Measurements from ENCODE around the gene IMPACT. TPM values are rescaled to one million over a fixed set of nuclear protein-coding genes. Genes with fewer than 3 reads are reported as not detected.
A peak's percentile ranks its signal among the peaks of the same experiment; 100 is the strongest.

The IMPACT gene
- total RNA-seq, 1 donor from 2014 or later, result 23.5 TPM

- H3K27ac ChIP-seq (ENCODE audit: low read depth, low read length), result no peak overlapping the region
- no peaks in the 10 kb centered on the region for H3K36me3 ChIP-seq (ENCODE audit: control insufficient read depth in 3 of 3, insufficient read depth in 3 of 3, low read length in 3 of 3)
- H3K27me3 ChIP-seq (ENCODE audit: control insufficient read depth in 3 of 3, insufficient read depth in 3 of 3, low read length in 3 of 3), result peaks cover 23 to 35% (median 29%) of the 10 kb centered on the region in 3 donors
- no peaks in the 10 kb centered on the region for H3K9me3 ChIP-seq (ENCODE audit: control insufficient read depth in 3 of 3, low read length in 3 of 3)
- no peak overlapping the region for H3K4me3 ChIP-seq (ENCODE audit: low read length in 3 of 3)
- H3K4me1 ChIP-seq (ENCODE audit: control insufficient read depth in 3 of 3, insufficient read depth in 3 of 3, low read length in 3 of 3), result no peaks in the 10 kb centered on the region
- no peak overlapping the region for H3K9ac ChIP-seq (ENCODE audit: low read depth in 1 of 3, low read length in 3 of 3)
These were observed 5.9 kb upstream of the IMPACT start for GRCh38 chr18:24420551-24420950.

DNA sequence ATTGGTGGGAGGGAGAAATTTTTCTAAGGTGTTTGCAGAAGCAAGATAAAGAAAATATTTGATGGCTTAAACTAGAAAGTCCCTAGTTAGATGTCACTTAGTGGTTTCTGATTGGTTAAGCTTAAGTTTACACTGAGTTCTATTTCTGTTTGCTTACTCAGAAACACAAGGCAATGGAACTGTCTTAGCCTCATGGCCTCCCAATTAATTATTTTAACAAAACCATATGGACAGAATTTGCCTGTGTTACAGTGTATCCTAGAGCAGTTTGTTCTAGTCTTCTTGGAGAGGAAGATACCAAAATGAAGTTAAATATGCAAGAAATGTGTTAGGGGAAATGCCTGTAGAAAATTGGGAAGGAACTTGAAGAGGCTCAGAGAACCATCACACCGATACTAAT, 4.6 kb upstream of the IMPACT start:
- H3K4me1 ChIP-seq (ENCODE audit: control insufficient read depth in 3 of 3, insufficient read depth in 3 of 3, low read length in 3 of 3), result no peaks in the 10 kb centered on the region
- no peaks in the 10 kb centered on the region for H3K9me3 ChIP-seq (ENCODE audit: control insufficient read depth in 3 of 3, low read length in 3 of 3)
- H3K36me3 ChIP-seq (ENCODE audit: control insufficient read depth in 3 of 3, insufficient read depth in 3 of 3, low read length in 3 of 3), result no peaks in the 10 kb centered on the region
- H3K4me3 ChIP-seq (ENCODE audit: low read length in 3 of 3), result no peak overlapping the region
- no peak overlapping the region for H3K9ac ChIP-seq (ENCODE audit: low read depth in 1 of 3, low read length in 3 of 3)
- no peak overlapping the region for H3K27ac ChIP-seq (ENCODE audit: low read depth, low read length)
- peaks cover 24 to 31% (median 26%) of the 10 kb centered on the region in 3 donors for H3K27me3 ChIP-seq (ENCODE audit: control insufficient read depth in 3 of 3, insufficient read depth in 3 of 3, low read length in 3 of 3)

DNA sequence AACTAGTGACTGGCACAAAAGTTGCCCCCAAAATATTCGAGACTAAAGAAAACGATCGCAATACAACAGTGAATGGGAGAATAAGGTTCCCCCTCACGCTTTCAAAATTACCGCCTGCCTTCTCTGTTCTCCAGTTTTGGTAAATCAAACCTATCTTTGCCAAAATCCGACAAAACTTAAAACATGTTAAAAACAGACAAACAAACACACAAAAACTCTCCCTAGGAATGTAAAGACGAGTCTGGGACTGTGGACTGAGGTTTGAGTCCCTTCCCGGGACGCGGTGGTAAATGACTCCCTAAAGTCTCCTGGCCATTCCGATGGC, 435 bp upstream of the IMPACT start:
- Histone ChIP-seq H3K9me3 (ENCODE audit: control insufficient read depth in 3 of 3, low read length in 3 of 3) (no peaks in the 10 kb centered on the region), H3K36me3 (ENCODE audit: control insufficient read depth in 3 of 3, insufficient read depth in 3 of 3, low read length in 3 of 3) (peaks cover 0 to under 1% (median 0%) of the 10 kb centered on the region in 3 donors), H3K27ac (ENCODE audit: low read depth, low read length) (peak overlapping the region; percentile 45), H3K27me3 (ENCODE audit: control insufficient read depth in 3 of 3, insufficient read depth in 3 of 3, low read length in 3 of 3) (peaks cover 2 to 19% (median 10%) of the 10 kb centered on the region in 3 donors), H3K4me1 (ENCODE audit: control insufficient read depth in 3 of 3, insufficient read depth in 3 of 3, low read length in 3 of 3) (peaks cover 0 to 6% (median 0%) of the 10 kb centered on the region in 3 donors), H3K4me3 (ENCODE audit: low read length in 3 of 3) (peak overlapping the region; percentile 79 to 89 (median 82)), H3K9ac (ENCODE audit: low read depth in 1 of 3, low read length in 3 of 3) (peak overlapping the region; percentile 52 to 86 (median 77))

DNA sequence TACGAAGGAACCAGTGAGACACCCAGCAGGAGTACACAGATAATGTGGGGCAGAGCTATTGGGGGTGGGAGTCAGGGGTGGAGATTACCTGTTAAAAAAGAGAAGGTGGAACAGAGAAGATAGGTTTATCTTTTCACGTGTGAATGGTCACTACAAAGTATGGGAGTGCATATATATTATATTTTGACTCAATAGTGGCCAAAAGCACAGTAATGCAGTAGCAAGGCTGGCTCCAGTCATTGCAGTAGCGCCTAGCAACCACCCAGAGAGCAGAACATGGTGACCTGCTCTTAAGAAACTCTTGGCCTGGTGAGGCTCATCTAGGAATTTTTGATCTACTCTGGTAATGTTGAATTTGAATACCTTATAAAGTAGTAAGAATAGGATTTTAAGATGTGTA, 1.0 kb downstream of the IMPACT start:
- H3K4me1 ChIP-seq (ENCODE audit: control insufficient read depth in 3 of 3, insufficient read depth in 3 of 3, low read length in 3 of 3), result peaks cover 0 to 6% (median 0%) of the 10 kb centered on the region in 3 donors
- peaks cover 0 to 3% (median under 1%) of the 10 kb centered on the region in 3 donors for H3K36me3 ChIP-seq (ENCODE audit: control insufficient read depth in 3 of 3, insufficient read depth in 3 of 3, low read length in 3 of 3)
- H3K27me3 ChIP-seq (ENCODE audit: control insufficient read depth in 3 of 3, insufficient read depth in 3 of 3, low read length in 3 of 3), result peaks cover 2 to 14% (median 10%) of the 10 kb centered on the region in 3 donors
- H3K27ac ChIP-seq (ENCODE audit: low read depth, low read length), result no peak overlapping the region
- H3K9ac ChIP-seq (ENCODE audit: low read depth in 1 of 3, low read length in 3 of 3), result no peak overlapping the region
- H3K9me3 ChIP-seq (ENCODE audit: control insufficient read depth in 3 of 3, low read length in 3 of 3), result no peaks in the 10 kb centered on the region
- peak overlapping the region; percentile 79 to 89 (median 82) for H3K4me3 ChIP-seq (ENCODE audit: low read length in 3 of 3)

GRCh38 chr18:24428709-24429108, 2.2 kb downstream of the IMPACT start:
- Histone ChIP-seq H3K36me3 (ENCODE audit: control insufficient read depth in 3 of 3, insufficient read depth in 3 of 3, low read length in 3 of 3) (peaks cover 0 to 5% (median 3%) of the 10 kb centered on the region in 3 donors), H3K9me3 (ENCODE audit: control insufficient read depth in 3 of 3, low read length in 3 of 3) (no peaks in the 10 kb centered on the region), H3K4me1 (ENCODE audit: control insufficient read depth in 3 of 3, insufficient read depth in 3 of 3, low read length in 3 of 3) (peaks cover 0 to 6% (median 0%) of the 10 kb centered on the region in 3 donors), H3K4me3 (ENCODE audit: low read length in 3 of 3) (no peak overlapping the region), H3K9ac (ENCODE audit: low read depth in 1 of 3, low read length in 3 of 3) (no peak overlapping the region), H3K27me3 (ENCODE audit: control insufficient read depth in 3 of 3, insufficient read depth in 3 of 3, low read length in 3 of 3) (peaks cover 2 to 9% (median 8%) of the 10 kb centered on the region in 3 donors), H3K27ac (ENCODE audit: low read depth, low read length) (no peak overlapping the region)

DNA sequence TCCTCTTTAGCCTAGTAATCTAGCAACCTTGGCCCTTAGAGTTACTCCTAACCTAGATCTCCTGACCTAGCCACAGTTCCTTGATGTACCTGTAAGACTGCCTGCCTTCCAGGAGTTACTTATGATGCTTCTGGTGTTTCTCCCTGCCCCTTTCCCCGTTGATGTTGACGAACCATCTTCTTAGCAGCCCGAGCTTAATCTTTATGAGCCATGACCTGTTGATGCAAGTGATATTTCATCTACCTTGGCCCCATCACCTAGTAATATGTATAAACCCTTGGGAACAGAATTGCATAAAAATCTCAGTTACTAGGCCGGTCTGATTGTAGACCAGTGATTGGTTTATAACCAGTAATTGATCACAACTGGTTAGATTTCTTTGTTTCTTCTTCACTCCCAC, 2.7 kb downstream of the IMPACT start:
- Histone ChIP-seq H3K27me3 (ENCODE audit: control insufficient read depth in 3 of 3, insufficient read depth in 3 of 3, low read length in 3 of 3) (peaks cover 2 to 6% (median 5%) of the 10 kb centered on the region in 3 donors), H3K36me3 (ENCODE audit: control insufficient read depth in 3 of 3, insufficient read depth in 3 of 3, low read length in 3 of 3) (peaks cover 0 to 5% (median 3%) of the 10 kb centered on the region in 3 donors), H3K9me3 (ENCODE audit: control insufficient read depth in 3 of 3, low read length in 3 of 3) (no peaks in the 10 kb centered on the region), H3K9ac (ENCODE audit: low read depth in 1 of 3, low read length in 3 of 3) (no peak overlapping the region), H3K27ac (ENCODE audit: low read depth, low read length) (no peak overlapping the region), H3K4me1 (ENCODE audit: control insufficient read depth in 3 of 3, insufficient read depth in 3 of 3, low read length in 3 of 3) (peaks cover 0 to 6% (median 0%) of the 10 kb centered on the region in 3 donors), H3K4me3 (ENCODE audit: low read length in 3 of 3) (no peak overlapping the region)

GRCh38 chr18:24432618-24433017, 6.1 kb downstream of the IMPACT start:
- Histone ChIP-seq H3K27ac (ENCODE audit: low read depth, low read length) (no peak overlapping the region), H3K36me3 (ENCODE audit: control insufficient read depth in 3 of 3, insufficient read depth in 3 of 3, low read length in 3 of 3) (peaks cover 0 to 6% (median 5%) of the 10 kb centered on the region in 3 donors), H3K9me3 (ENCODE audit: control insufficient read depth in 3 of 3, low read length in 3 of 3) (no peaks in the 10 kb centered on the region), H3K4me1 (ENCODE audit: control insufficient read depth in 3 of 3, insufficient read depth in 3 of 3, low read length in 3 of 3) (peaks cover 0 to 3% (median 0%) of the 10 kb centered on the region in 3 donors), H3K27me3 (ENCODE audit: control insufficient read depth in 3 of 3, insufficient read depth in 3 of 3, low read length in 3 of 3) (no peaks in the 10 kb centered on the region), H3K9ac (ENCODE audit: low read depth in 1 of 3, low read length in 3 of 3) (no peak overlapping the region), H3K4me3 (ENCODE audit: low read length in 3 of 3) (no peak overlapping the region)

GRCh38 chr18:24436939-24437338, 10.5 kb downstream of the IMPACT start:
- Histone ChIP-seq H3K4me1 (ENCODE audit: control insufficient read depth in 3 of 3, insufficient read depth in 3 of 3, low read length in 3 of 3) (no peaks in the 10 kb centered on the region), H3K27me3 (ENCODE audit: control insufficient read depth in 3 of 3, insufficient read depth in 3 of 3, low read length in 3 of 3) (no peaks in the 10 kb centered on the region), H3K36me3 (ENCODE audit: control insufficient read depth in 3 of 3, insufficient read depth in 3 of 3, low read length in 3 of 3) (peaks cover 0 to 10% (median 10%) of the 10 kb centered on the region in 3 donors), H3K9ac (ENCODE audit: low read depth in 1 of 3, low read length in 3 of 3) (no peak overlapping the region), H3K4me3 (ENCODE audit: low read length in 3 of 3) (no peak overlapping the region), H3K9me3 (ENCODE audit: control insufficient read depth in 3 of 3, low read length in 3 of 3) (no peaks in the 10 kb centered on the region), H3K27ac (ENCODE audit: low read depth, low read length) (no peak overlapping the region)

- Histone ChIP-seq H3K9ac (ENCODE audit: low read depth in 1 of 3, low read length in 3 of 3) (no peak overlapping the region), H3K36me3 (ENCODE audit: control insufficient read depth in 3 of 3, insufficient read depth in 3 of 3, low read length in 3 of 3) (peaks cover 3 to 25% (median 13%) of the 10 kb centered on the region in 3 donors), H3K27ac (ENCODE audit: low read depth, low read length) (no peak overlapping the region), H3K4me1 (ENCODE audit: control insufficient read depth in 3 of 3, insufficient read depth in 3 of 3, low read length in 3 of 3) (no peaks in the 10 kb centered on the region), H3K9me3 (ENCODE audit: control insufficient read depth in 3 of 3, low read length in 3 of 3) (no peaks in the 10 kb centered on the region), H3K27me3 (ENCODE audit: control insufficient read depth in 3 of 3, insufficient read depth in 3 of 3, low read length in 3 of 3) (no peaks in the 10 kb centered on the region), H3K4me3 (ENCODE audit: low read length in 3 of 3) (no peak overlapping the region)
These were observed 17.4 kb downstream of the IMPACT start for GRCh38 chr18:24443870-24444269.

DNA sequence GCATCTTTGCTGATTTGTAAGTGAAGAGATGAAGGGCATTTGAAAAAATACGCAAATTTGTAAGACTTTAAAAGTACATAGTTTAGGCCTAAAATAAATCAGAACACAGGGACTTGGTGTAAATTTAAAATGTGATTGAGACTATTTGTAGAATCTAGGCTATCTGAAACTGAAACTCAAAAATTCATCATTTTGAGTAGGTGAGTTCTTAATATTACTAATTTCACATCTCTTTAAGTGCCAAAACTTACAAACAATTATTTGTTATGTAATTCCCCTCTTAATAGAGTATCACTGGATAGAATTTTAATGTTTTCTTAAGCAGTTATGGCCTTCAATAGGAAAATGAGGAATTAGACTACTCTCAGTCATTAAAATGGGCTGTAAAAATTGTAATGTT, 20.0 kb downstream of the IMPACT start:
- no peaks in the 10 kb centered on the region for H3K4me1 ChIP-seq (ENCODE audit: control insufficient read depth in 3 of 3, insufficient read depth in 3 of 3, low read length in 3 of 3)
- H3K9ac ChIP-seq (ENCODE audit: low read depth in 1 of 3, low read length in 3 of 3), result no peak overlapping the region
- peaks cover 5 to 43% (median 18%) of the 10 kb centered on the region in 3 donors for H3K36me3 ChIP-seq (ENCODE audit: control insufficient read depth in 3 of 3, insufficient read depth in 3 of 3, low read length in 3 of 3)
- no peaks in the 10 kb centered on the region for H3K9me3 ChIP-seq (ENCODE audit: control insufficient read depth in 3 of 3, low read length in 3 of 3)
- H3K27ac ChIP-seq (ENCODE audit: low read depth, low read length), result no peak overlapping the region
- no peak overlapping the region for H3K4me3 ChIP-seq (ENCODE audit: low read length in 3 of 3)
- H3K27me3 ChIP-seq (ENCODE audit: control insufficient read depth in 3 of 3, insufficient read depth in 3 of 3, low read length in 3 of 3), result no peaks in the 10 kb centered on the region

Data from skeletal muscle tissue (tissue), 4 donors.